ENCODE measurements around the gene LIPH. TPM values are rescaled to one million over a fixed set of nuclear protein-coding genes. Genes with fewer than 3 reads are reported as not detected.

LIPH gene
- total RNA-seq, 2 donors from 2014 or later, result 2.0 to 4.5 TPM

DNA sequence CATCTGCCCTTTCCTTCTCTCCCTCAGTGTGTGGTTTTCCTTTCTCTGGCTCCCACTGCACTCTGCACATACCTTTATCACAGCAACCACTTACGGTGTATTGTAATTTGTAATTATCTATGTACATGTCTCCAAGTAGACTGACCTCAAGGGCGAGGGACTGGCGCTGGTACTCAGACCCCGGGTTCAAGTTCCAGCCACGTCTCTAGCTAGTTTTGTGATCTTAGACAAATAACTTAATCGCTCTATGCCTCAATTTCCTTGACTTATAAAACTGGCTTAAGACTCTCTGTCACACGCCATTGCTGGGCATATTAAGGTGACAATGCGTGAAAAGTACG, 33.1 kb upstream of the LIPH start:
- no peaks in the 10 kb centered on the region for H3K9me3 ChIP-seq
- H3K4me3 ChIP-seq, result peak overlapping the region; percentile 85
- no peaks in the 10 kb centered on the region for H3K36me3 ChIP-seq
- TF ChIP-seq, protein P1, sequence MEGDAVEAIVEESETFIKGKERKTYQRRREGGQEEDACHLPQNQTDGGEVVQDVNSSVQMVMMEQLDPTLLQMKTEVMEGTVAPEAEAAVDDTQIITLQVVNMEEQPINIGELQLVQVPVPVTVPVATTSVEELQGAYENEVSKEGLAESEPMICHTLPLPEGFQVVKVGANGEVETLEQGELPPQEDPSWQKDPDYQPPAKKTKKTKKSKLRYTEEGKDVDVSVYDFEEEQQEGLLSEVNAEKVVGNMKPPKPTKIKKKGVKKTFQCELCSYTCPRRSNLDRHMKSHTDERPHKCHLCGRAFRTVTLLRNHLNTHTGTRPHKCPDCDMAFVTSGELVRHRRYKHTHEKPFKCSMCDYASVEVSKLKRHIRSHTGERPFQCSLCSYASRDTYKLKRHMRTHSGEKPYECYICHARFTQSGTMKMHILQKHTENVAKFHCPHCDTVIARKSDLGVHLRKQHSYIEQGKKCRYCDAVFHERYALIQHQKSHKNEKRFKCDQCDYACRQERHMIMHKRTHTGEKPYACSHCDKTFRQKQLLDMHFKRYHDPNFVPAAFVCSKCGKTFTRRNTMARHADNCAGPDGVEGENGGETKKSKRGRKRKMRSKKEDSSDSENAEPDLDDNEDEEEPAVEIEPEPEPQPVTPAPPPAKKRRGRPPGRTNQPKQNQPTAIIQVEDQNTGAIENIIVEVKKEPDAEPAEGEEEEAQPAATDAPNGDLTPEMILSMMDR (IDR thresholded peaks at IDR 0.05), result no peak
- no peak for ATAC-seq (ENCODE audit: insufficient number of reproducible peaks, low FRiP score, low read depth)
- no peak for DNase-seq (ENCODE audit: low spot score)
- H3K4me1 ChIP-seq (ENCODE audit: control insufficient read depth in 1 of 2, low read depth in 2 of 2), result peaks cover 16 to 37% of the 10 kb centered on the region in 2 donors
- H3K27ac ChIP-seq, result peak overlapping the region; percentile 71 to 83
- H3K27me3 ChIP-seq (replicated peaks; ENCODE audit: insufficient read depth), result no peaks in the 10 kb centered on the region

- ATAC-seq (ENCODE audit: insufficient number of reproducible peaks, low FRiP score, low read depth) (no peak), DNase-seq (ENCODE audit: low spot score) (no peak)
- Histone ChIP-seq H3K4me1 (ENCODE audit: control insufficient read depth in 1 of 2, low read depth in 2 of 2) (peaks cover 16 to 36% of the 10 kb centered on the region in 2 donors), H3K27ac (no peak overlapping the region), H3K36me3 (no peaks in the 10 kb centered on the region), H3K9me3 (no peaks in the 10 kb centered on the region), H3K27me3 (replicated peaks; ENCODE audit: insufficient read depth) (no peaks in the 10 kb centered on the region), H3K4me3 (no peak overlapping the region)
- TF ChIP-seq, protein P1 (IDR thresholded peaks at IDR 0.05), result no peak
These were observed 32.3 kb upstream of the LIPH start for GRCh38 chr3:185584686-185585085.

- Histone ChIP-seq H3K9me3 (no peaks in the 10 kb centered on the region), H3K4me3 (no peak overlapping the region), H3K36me3 (no peaks in the 10 kb centered on the region), H3K27me3 (replicated peaks; ENCODE audit: insufficient read depth) (no peaks in the 10 kb centered on the region), H3K27ac (no peak overlapping the region), H3K4me1 (ENCODE audit: control insufficient read depth in 1 of 2, low read depth in 2 of 2) (peaks cover 13 to 28% of the 10 kb centered on the region in 2 donors)
- TF ChIP-seq, protein P1 (IDR thresholded peaks at IDR 0.05), result no peak
- no peak for ATAC-seq (ENCODE audit: insufficient number of reproducible peaks, low FRiP score, low read depth)
- no peak for DNase-seq (ENCODE audit: low spot score)
These were observed 31.5 kb upstream of the LIPH start for GRCh38 chr3:185583925-185584324.

- H3K4me3 ChIP-seq, result no peak overlapping the region
- TF ChIP-seq, protein P1 (IDR thresholded peaks at IDR 0.05), result no peak
- H3K27ac ChIP-seq, result no peak overlapping the region
- H3K36me3 ChIP-seq, result no peaks in the 10 kb centered on the region
- H3K27me3 ChIP-seq (replicated peaks; ENCODE audit: insufficient read depth), result no peaks in the 10 kb centered on the region
- H3K4me1 ChIP-seq (ENCODE audit: control insufficient read depth in 1 of 2, low read depth in 2 of 2), result peaks cover 6 to 18% of the 10 kb centered on the region in 2 donors
- no peaks in the 10 kb centered on the region for H3K9me3 ChIP-seq
- ATAC-seq (ENCODE audit: insufficient number of reproducible peaks, low FRiP score, low read depth) (no peak), DNase-seq (ENCODE audit: low spot score) (no peak)
These were observed 30.5 kb upstream of the LIPH start for GRCh38 chr3:185582871-185583270.

DNA sequence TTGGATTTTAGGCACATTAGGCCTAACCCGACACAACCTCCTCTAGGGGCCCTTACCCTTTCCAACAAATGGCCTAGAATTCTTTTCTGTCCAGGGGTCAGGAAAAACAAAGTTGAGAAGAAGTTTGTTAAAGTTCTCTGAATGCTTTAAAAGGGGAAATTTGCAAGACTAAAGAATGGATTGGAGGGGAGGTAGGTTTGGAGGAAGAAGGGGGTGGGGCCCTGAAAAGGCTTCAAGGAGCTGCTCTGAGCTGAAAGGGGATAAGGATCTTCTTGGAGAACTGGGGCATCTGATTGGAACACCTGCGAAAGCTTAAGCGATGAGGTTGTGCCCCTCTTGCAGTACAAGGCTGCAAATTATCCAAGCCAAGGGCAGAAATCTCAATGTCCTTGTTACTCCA, 29.8 kb upstream of the LIPH start:
- Histone ChIP-seq H3K27ac (no peak overlapping the region), H3K9me3 (no peaks in the 10 kb centered on the region), H3K36me3 (no peaks in the 10 kb centered on the region), H3K4me3 (no peak overlapping the region), H3K4me1 (ENCODE audit: control insufficient read depth in 1 of 2, low read depth in 2 of 2) (peaks cover 4 to 11% of the 10 kb centered on the region in 2 donors), H3K27me3 (replicated peaks; ENCODE audit: insufficient read depth) (no peaks in the 10 kb centered on the region)
- DNase-seq (ENCODE audit: low spot score) (no peak), ATAC-seq (ENCODE audit: insufficient number of reproducible peaks, low FRiP score, low read depth) (no peak)
- TF ChIP-seq, protein P1 (IDR thresholded peaks at IDR 0.05), result no peak

Measured in thoracic aorta (tissue), 2 donors.